Naive thymus-derived CD4-positive, alpha-beta T cell (primary cell): ENCODE results near the gene LBR. TPM values are rescaled to one million over a fixed set of nuclear protein-coding genes. Genes with fewer than 3 reads are reported as not detected.

Source experiments
- ATAC-seq: fragments of 150-1000 bp; cut with Tn5 transposase; 2 replicates; pipeline ENCODE4 v1.10.0; 2021; ENCODE audit warnings: mild to moderate bottlenecking, moderate library complexity
- CTCF ChIA-PET: fragments of 350-600 bp; sonication (Branson Sonifier 250); formaldehyde crosslinking; loops from one replicate; lab custom pipeline; 2021; ENCODE audit warnings: antibody characterized with exemption; lab: Charles Lee
- POLR2A ChIA-PET: fragments of 350-600 bp; sonication (Branson Sonifier 250); formaldehyde crosslinking; loops from one replicate; lab custom pipeline; 2021; ENCODE audit warnings: antibody characterized with exemption, inconsistent platforms; lab: Charles Lee
- DNase-seq, 9 donors: peaks; one replicate each; pipeline versions ENCODE4 v3.0.0 to v3.0.0-alpha.2; 2020 to 2022; ENCODE audit warnings: mixed read lengths in 1 of 9
- H3K27ac ChIP-seq: one replicate; pipeline ENCODE4 v1.7.0; 2013; ENCODE audit warnings: mild to moderate bottlenecking, low read depth, low read length, moderate library complexity
- H3K27me3 ChIP-seq, 2 donors: one replicate each; pipeline ENCODE4 v1.7.0; 2013; ENCODE audit warnings: low read length in 2 of 2, mild to moderate bottlenecking in 2 of 2, moderate library complexity in 2 of 2; ENCODE audit not compliant: control insufficient read depth in 2 of 2, insufficient read depth in 2 of 2
- H3K36me3 ChIP-seq, 3 experiments: 1 replicate in 2 of 3; 2 replicates in 1 of 3; pipeline ENCODE4 v1.7.0; 2013; ENCODE audit warnings: low read length in 3 of 3, mild to moderate bottlenecking in 3 of 3, moderate library complexity in 1 of 3; ENCODE audit not compliant: insufficient read depth in 3 of 3, control insufficient read depth in 2 of 3
- H3K4me1 ChIP-seq, 2 donors: one replicate each; pipeline ENCODE4 v1.7.0; 2013; ENCODE audit warnings: low read length in 2 of 2, mild to moderate bottlenecking in 2 of 2, moderate library complexity in 1 of 2; ENCODE audit not compliant: control insufficient read depth in 2 of 2, insufficient read depth in 2 of 2
- H3K4me3 ChIP-seq: 2 replicates; pipeline ENCODE4 v1.7.0; 2013; ENCODE audit warnings: mild to moderate bottlenecking, low read length
- H3K9me3 ChIP-seq, 3 experiments: 1 replicate in 2 of 3; 2 replicates in 1 of 3; pipeline ENCODE4 v1.7.0; 2013; ENCODE audit warnings: low read length in 3 of 3; ENCODE audit not compliant: control insufficient read depth in 2 of 3
- H3K27ac Mint-ChIP-seq, 9 donors: one replicate each; pipeline ENCODE4 v1.8.0; 2020 to 2022; ENCODE audit warnings: mixed read lengths in 9 of 9, mild to moderate bottlenecking in 8 of 9, moderate library complexity in 5 of 9, inconsistent platforms in 2 of 9
- H3K27me3 Mint-ChIP-seq, 5 donors: one replicate each; pipeline ENCODE4 v1.8.0; 2021 to 2022; ENCODE audit warnings: mixed read lengths in 5 of 5, mild to moderate bottlenecking in 1 of 5
- H3K36me3 Mint-ChIP-seq, 5 donors: one replicate each; pipeline ENCODE4 v1.8.0; 2020 to 2022; ENCODE audit warnings: mixed read lengths in 5 of 5, mild to moderate bottlenecking in 3 of 5, inconsistent platforms in 1 of 5
- H3K4me1 Mint-ChIP-seq, 7 donors: one replicate each; pipeline ENCODE4 v1.8.0; 2020 to 2022; ENCODE audit warnings: mixed read lengths in 7 of 7, mild to moderate bottlenecking in 3 of 7, inconsistent platforms in 1 of 7
- H3K4me3 Mint-ChIP-seq, 10 donors: one replicate each; pipeline ENCODE4 v1.8.0; 2020 to 2022; ENCODE audit warnings: mild to moderate bottlenecking in 10 of 10, mixed read lengths in 10 of 10, moderate library complexity in 6 of 10, inconsistent platforms in 2 of 10
- H3K9me3 Mint-ChIP-seq, 11 donors: one replicate each; pipeline ENCODE4 v1.8.0; 2020 to 2022; ENCODE audit warnings: mixed read lengths in 11 of 11, mild to moderate bottlenecking in 4 of 11, inconsistent platforms in 1 of 11, moderate library complexity in 1 of 11
- intact Hi-C, 2 donors: fragments of 100-400 bp; cut with micrococcal nuclease; formaldehyde crosslinking; loops; one replicate each; pipeline ENCODE4 v1.15.1; 2023
- polyA plus RNA-seq, 2 donors: library from polyadenylated mRNA; unstranded; fragments of 300-500 nt; fragmentation: Illumina TruSeq; gene quantifications; one replicate each; pipeline ENCODE4 v1.2.3, GENCODE V29; 2021
- total RNA-seq, 6 experiments: library from RNA in 5 of 6; stranded (reverse) in 5 of 6; gene quantifications; 1 replicate in 5 of 6; 2 replicates in 1 of 6; pipeline ENCODE4 v1.2.3 and lab custom pipeline; 2021 to 2026

Gene LBR
- total and polyA plus RNA-seq, 7 experiments from 2014 or later = 104 to 220 (median 128) TPM

GRCh38 chr1:225448146-225448805, 20.4 kb upstream of the LBR start:
- Mint-ChIP-seq H3K4me1 (peaks cover 46 to 68% (median 57%) of the 10 kb centered on the region in 7 donors), H3K4me3 (no peak overlapping the region), H3K36me3 (peaks cover 0 to 8% (median 0%) of the 10 kb centered on the region in 5 donors), H3K27me3 (peaks cover 0 to 2% (median 0%) of the 10 kb centered on the region in 5 donors), H3K27ac (peak overlapping the region in 4 of 9 donors; percentile 21 to 94 (median 34)), H3K9me3 (peaks cover 0 to 7% (median 0%) of the 10 kb centered on the region in 11 donors)
- Histone ChIP-seq H3K4me1 (peaks cover 21 to 32% of the 10 kb centered on the region in 2 donors), H3K9me3 (no peaks in the 10 kb centered on the region), H3K27ac (no peak overlapping the region), H3K27me3 (no peaks in the 10 kb centered on the region), H3K36me3 (no peaks in the 10 kb centered on the region), H3K4me3 (no peak overlapping the region)
- ATAC-seq (no peak), DNase-seq (no peak)
- ChIA-PET POLR2A (interaction anchor here (0.7 to 6.4 kb wide), 3 partner anchors 20 to 26 kb away, joined by 3 to 131 read pairs (median 4); partner anchors contain the start of gene LBR), CTCF (interaction anchor here (1.6 kb wide), 1 partner anchor 20 kb away, joined by 5 read pairs; no protein-coding TSS in a partner anchor)
- intact Hi-C loops = loop anchor here (5.0 to 10.0 kb wide), 2 partner anchors 614 to 857 kb away; partner anchors contain the start of genes H3-3A (in 1 of the 2) and LIN9 (in 1 of the 2)

- ChIA-PET CTCF (interaction anchor here (1.6 kb wide), 1 partner anchor 20 kb away, joined by 5 read pairs; no protein-coding TSS in a partner anchor), POLR2A (interaction anchor here (1.1 to 8.4 kb wide), 5 partner anchors 9 to 20 kb away, joined by 3 to 236 read pairs (median 12); partner anchors contain the start of gene LBR)
- ATAC-seq (no peak), DNase-seq (no peak)
- Mint-ChIP-seq H3K9me3 (peaks cover 0 to 7% (median 0%) of the 10 kb centered on the region in 11 donors), H3K27ac (peak overlapping the region in 8 of 9 donors; percentile 21 to 94 (median 55)), H3K36me3 (peaks cover 0 to 8% (median 0%) of the 10 kb centered on the region in 5 donors), H3K27me3 (peaks cover 0 to 2% (median 0%) of the 10 kb centered on the region in 5 donors), H3K4me1 (peaks cover 51 to 72% (median 62%) of the 10 kb centered on the region in 7 donors), H3K4me3 (peak overlapping the region in 2 of 10 donors; percentile 16 to 56)
- H3K4me1 ChIP-seq = peaks cover 21 to 37% of the 10 kb centered on the region in 2 donors
- H3K4me3 ChIP-seq = no peak overlapping the region
- no peaks in the 10 kb centered on the region for H3K9me3 ChIP-seq
- no peaks in the 10 kb centered on the region for H3K27me3 ChIP-seq
- intact Hi-C loops = loop anchor here (5.0 to 10.0 kb wide), 2 partner anchors 615 to 857 kb away; partner anchors contain the start of genes H3-3A (in 1 of the 2) and LIN9 (in 1 of the 2)
- H3K27ac ChIP-seq = no peak overlapping the region
- H3K36me3 ChIP-seq = no peaks in the 10 kb centered on the region
These were observed 19.8 kb upstream of the LBR start for GRCh38 chr1:225447650-225448089.

- H3K27me3 Mint-ChIP-seq = peaks cover 0 to 2% (median 0%) of the 10 kb centered on the region in 5 donors
- DNase-seq (no peak), ATAC-seq (no peak)
- no peaks in the 10 kb centered on the region for H3K27me3 ChIP-seq
- peak overlapping the region in 8 of 9 donors; percentile 14 to 95 (median 72) for H3K27ac Mint-ChIP-seq
- no peak overlapping the region for H3K4me3 ChIP-seq
- H3K9me3 Mint-ChIP-seq = peaks cover 0 to 7% (median 0%) of the 10 kb centered on the region in 11 donors
- H3K36me3 Mint-ChIP-seq = peaks cover 0 to 5% (median 0%) of the 10 kb centered on the region in 5 donors
- H3K4me3 Mint-ChIP-seq = peak overlapping the region in 1 of 10 donors; percentile 56
- peaks cover 56 to 77% (median 67%) of the 10 kb centered on the region in 7 donors for H3K4me1 Mint-ChIP-seq
- intact Hi-C loops = loop anchor here (5.0 to 10.0 kb wide), 2 partner anchors 615 to 858 kb away; partner anchors contain the start of genes H3-3A (in 1 of the 2) and LIN9 (in 1 of the 2)
- POLR2A ChIA-PET = interaction anchor here (1.0 to 8.4 kb wide), 7 partner anchors 7 to 331 kb away, joined by 3 to 236 read pairs (median 16); partner anchors contain the start of genes LBR and SRP9
- H3K36me3 ChIP-seq = no peaks in the 10 kb centered on the region
- CTCF ChIA-PET = interaction anchor here (1.6 kb wide), 1 partner anchor 21 kb away, joined by 5 read pairs; no protein-coding TSS in a partner anchor
- peak overlapping the region; percentile 60 for H3K27ac ChIP-seq
- no peaks in the 10 kb centered on the region for H3K9me3 ChIP-seq
- peaks cover 21 to 42% of the 10 kb centered on the region in 2 donors for H3K4me1 ChIP-seq
These were observed 19.3 kb upstream of the LBR start for GRCh38 chr1:225446981-225447615.

DNA sequence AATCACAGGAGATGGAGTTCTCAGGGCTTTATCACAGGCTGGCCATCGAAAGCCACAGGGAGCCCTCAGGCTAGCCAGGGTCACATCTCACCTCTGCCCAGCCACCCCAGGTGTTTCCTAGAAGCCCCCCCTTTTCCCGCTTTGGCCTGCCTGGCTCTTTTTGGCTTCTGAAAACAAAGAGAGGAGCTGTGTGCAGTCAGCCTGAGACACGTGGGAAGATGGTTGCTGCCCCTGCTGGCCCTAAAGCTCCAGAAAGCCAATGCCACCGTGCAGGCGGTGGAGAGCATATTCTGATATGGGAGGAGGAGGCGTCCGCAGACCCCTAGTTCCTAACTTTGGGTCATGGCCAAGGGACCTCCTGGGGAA, 18.7 kb upstream of the LBR start:
- Mint-ChIP-seq H3K27me3 (peaks cover 0 to 2% (median 0%) of the 10 kb centered on the region in 5 donors), H3K4me3 (peak overlapping the region in 2 of 10 donors; percentile 69 to 76), H3K9me3 (peaks cover 0 to 7% (median 0%) of the 10 kb centered on the region in 11 donors), H3K27ac (peak overlapping the region in 8 of 9 donors; percentile 85 to 98 (median 94)), H3K36me3 (peaks cover 0 to 5% (median 0%) of the 10 kb centered on the region in 5 donors), H3K4me1 (peaks cover 61 to 83% (median 73%) of the 10 kb centered on the region in 7 donors)
- Histone ChIP-seq H3K4me3 (no peak overlapping the region), H3K27me3 (no peaks in the 10 kb centered on the region), H3K27ac (peak overlapping the region; percentile 60), H3K9me3 (no peaks in the 10 kb centered on the region), H3K4me1 (peaks cover 21 to 47% of the 10 kb centered on the region in 2 donors), H3K36me3 (no peaks in the 10 kb centered on the region)
- intact Hi-C loops = loop anchor here (5.0 to 10.0 kb wide), 2 partner anchors 616 to 858 kb away; partner anchors contain the start of genes H3-3A (in 1 of the 2) and LIN9 (in 1 of the 2)
- ChIA-PET CTCF (no interaction called here), POLR2A (interaction anchor here (1.0 to 8.4 kb wide), 8 partner anchors 8 to 616 kb away, joined by 3 to 236 read pairs (median 14); partner anchors contain the start of genes H3-3A, LBR and SRP9)
- no peak for ATAC-seq
- DNase-seq = no peak

GRCh38 chr1:225445639-225446594, 18.1 kb upstream of the LBR start:
- Histone ChIP-seq H3K4me3 (peak overlapping the region; percentile 28), H3K27me3 (no peaks in the 10 kb centered on the region), H3K9me3 (no peaks in the 10 kb centered on the region), H3K4me1 (peaks cover 21 to 53% of the 10 kb centered on the region in 2 donors), H3K36me3 (no peaks in the 10 kb centered on the region), H3K27ac (peak overlapping the region; percentile 60)
- DNase-seq (peak in 8 of 9 donors; percentile 19 to 54 (median 41)), ATAC-seq (no peak)
- intact Hi-C loops = loop anchor here (1.0 to 10.0 kb wide), 9 partner anchors 8 to 859 kb away; partner anchors contain the start of genes H3-3A (in 2 of the 2), LBR (in 2 of the 2), SRP9 (in 2 of the 2) and ENAH (in 1 of the 2)
- CTCF ChIA-PET = interaction anchor here (0.9 to 2.4 kb wide), 5 partner anchors 17 to 29 kb away, joined by 4 to 14 read pairs (median 6); partner anchors contain the start of gene LBR
- Mint-ChIP-seq H3K4me1 (peaks cover 63 to 86% (median 76%) of the 10 kb centered on the region in 7 donors), H3K27ac (peak overlapping the region; percentile 85 to 98 (median 94)), H3K27me3 (peaks cover 0 to 2% (median 0%) of the 10 kb centered on the region in 5 donors), H3K4me3 (peak overlapping the region; percentile 69 to 88 (median 77)), H3K9me3 (peaks cover 0 to 5% (median 0%) of the 10 kb centered on the region in 11 donors), H3K36me3 (peaks cover 0 to 5% (median 0%) of the 10 kb centered on the region in 5 donors)
- POLR2A ChIA-PET = interaction anchor here (1.0 to 8.4 kb wide), 12 partner anchors 8 to 616 kb away, joined by 3 to 236 read pairs (median 12); partner anchors contain the start of genes H3-3A, LBR and SRP9
